Duodenal mucosa (tissue), 2 donors: ENCODE data around the gene SOAT2.

ENCODE experiments used
- H3K27ac ChIP-seq: one replicate; pipeline ENCODE4 v1.7.0; 2013; ENCODE audit warnings: low read depth, low read length
- H3K27me3 ChIP-seq, 2 donors: one replicate each; pipeline ENCODE4 v1.7.0; 2013; ENCODE audit warnings: low read length in 2 of 2, control low read depth in 1 of 2; ENCODE audit not compliant: insufficient read depth in 2 of 2, control insufficient read depth in 1 of 2
- H3K36me3 ChIP-seq, 2 donors: one replicate each; pipeline ENCODE4 v1.7.0; 2013; ENCODE audit warnings: low read length in 2 of 2, control low read depth in 1 of 2; ENCODE audit not compliant: insufficient read depth in 2 of 2, control insufficient read depth in 1 of 2
- H3K4me1 ChIP-seq, 2 donors: one replicate each; pipeline ENCODE4 v1.7.0; 2013; ENCODE audit warnings: low read length in 2 of 2, control low read depth in 1 of 2; ENCODE audit not compliant: insufficient read depth in 2 of 2, control insufficient read depth in 1 of 2
- H3K4me3 ChIP-seq, 2 donors: one replicate each; pipeline ENCODE4 v1.7.0; 2013; ENCODE audit warnings: low read length in 2 of 2, low read depth in 1 of 2
- H3K9ac ChIP-seq, 2 donors: one replicate each; pipeline ENCODE4 v1.7.0; 2013; ENCODE audit warnings: low read length in 2 of 2, low read depth in 1 of 2
- H3K9me3 ChIP-seq, 2 donors: one replicate each; pipeline ENCODE4 v1.7.0; 2013; ENCODE audit warnings: low read length in 2 of 2, control low read depth in 1 of 2; ENCODE audit not compliant: control insufficient read depth in 1 of 2

SOAT2 gene

GRCh38 chr12:53074283-53074998 lies 28.8 kb upstream of the SOAT2 start:
- no peak overlapping the region for H3K9ac ChIP-seq
- H3K36me3 ChIP-seq: peaks cover 23 to 43% of the 10 kb centered on the region in 2 donors
- peaks cover 17 to 30% of the 10 kb centered on the region in 2 donors for H3K4me1 ChIP-seq
- no peaks in the 10 kb centered on the region for H3K27me3 ChIP-seq
- H3K27ac ChIP-seq: no peak overlapping the region
- no peak overlapping the region for H3K4me3 ChIP-seq
- H3K9me3 ChIP-seq: no peaks in the 10 kb centered on the region

DNA sequence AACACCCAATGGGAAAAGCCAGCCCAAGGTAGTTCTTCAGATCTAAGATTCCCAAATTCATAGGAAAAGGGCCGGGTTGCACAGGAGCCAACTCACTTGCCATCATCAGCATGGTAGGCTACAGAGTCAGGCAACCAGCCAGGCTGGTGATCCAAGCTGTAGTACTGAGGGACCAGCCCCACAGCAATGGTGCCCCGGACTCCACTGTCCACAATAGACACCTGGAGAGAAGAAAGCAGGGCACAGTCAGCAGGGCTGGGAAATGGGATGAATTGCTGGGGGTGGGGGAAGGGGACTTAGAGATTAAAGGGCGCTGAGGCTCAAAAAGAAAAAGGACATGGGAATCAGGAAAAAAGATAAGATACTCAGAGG lies 28.3 kb upstream of the SOAT2 start:
- H3K36me3 ChIP-seq: peaks cover 22 to 41% of the 10 kb centered on the region in 2 donors
- no peak overlapping the region for H3K4me3 ChIP-seq
- no peak overlapping the region for H3K27ac ChIP-seq
- no peaks in the 10 kb centered on the region for H3K27me3 ChIP-seq
- peaks cover 21 to 34% of the 10 kb centered on the region in 2 donors for H3K4me1 ChIP-seq
- no peak overlapping the region for H3K9ac ChIP-seq
- H3K9me3 ChIP-seq: no peaks in the 10 kb centered on the region

DNA sequence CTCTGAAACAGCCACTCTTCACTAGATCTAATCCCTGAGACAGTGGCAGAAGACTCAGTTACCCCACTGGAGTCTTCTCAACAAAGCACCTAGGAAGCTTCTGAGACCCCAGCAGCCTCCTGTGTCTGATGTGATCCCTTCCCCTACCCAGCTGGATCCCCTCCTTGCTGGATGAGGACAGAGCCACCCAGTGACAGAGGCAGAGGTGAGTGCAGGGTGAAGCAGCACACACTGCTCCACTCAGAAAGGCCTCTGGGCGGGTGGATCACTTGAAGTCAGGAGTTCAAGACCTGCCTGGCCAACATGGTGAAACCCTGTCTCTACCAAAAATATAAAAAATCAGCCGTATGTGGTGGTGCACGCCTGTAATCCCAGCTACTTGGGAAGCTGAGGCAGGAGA lies 26.8 kb upstream of the SOAT2 start:
- H3K27me3 ChIP-seq: no peaks in the 10 kb centered on the region
- H3K4me3 ChIP-seq: no peak overlapping the region
- peaks cover 13 to 32% of the 10 kb centered on the region in 2 donors for H3K36me3 ChIP-seq
- H3K4me1 ChIP-seq: peaks cover 18 to 35% of the 10 kb centered on the region in 2 donors
- H3K27ac ChIP-seq: no peak overlapping the region
- H3K9me3 ChIP-seq: no peaks in the 10 kb centered on the region
- no peak overlapping the region for H3K9ac ChIP-seq

GRCh38 chr12:53077030-53077429 lies 26.3 kb upstream of the SOAT2 start:
- H3K36me3 ChIP-seq: peaks cover 13 to 32% of the 10 kb centered on the region in 2 donors
- H3K9me3 ChIP-seq: no peaks in the 10 kb centered on the region
- H3K27me3 ChIP-seq: no peaks in the 10 kb centered on the region
- H3K4me3 ChIP-seq: no peak overlapping the region
- peaks cover 14 to 34% of the 10 kb centered on the region in 2 donors for H3K4me1 ChIP-seq
- H3K9ac ChIP-seq: no peak overlapping the region
- H3K27ac ChIP-seq: no peak overlapping the region

GRCh38 chr12:53078425-53079225 lies 24.7 kb upstream of the SOAT2 start:
- Histone ChIP-seq H3K27ac (peak overlapping the region; percentile 58), H3K9me3 (no peaks in the 10 kb centered on the region), H3K4me3 (peak overlapping the region; percentile 80 to 84), H3K36me3 (peaks cover 13 to 28% of the 10 kb centered on the region in 2 donors), H3K4me1 (peaks cover 4 to 29% of the 10 kb centered on the region in 2 donors), H3K27me3 (no peaks in the 10 kb centered on the region), H3K9ac (peak overlapping the region; percentile 72 to 79)

- H3K27ac ChIP-seq: peak within 1 kb of the TSS; percentile 69
- H3K4me1 ChIP-seq: peaks cover 4 to 22% of the 10 kb centered on the region in 2 donors
- peak within 1 kb of the TSS; percentile 75 to 79 for H3K9ac ChIP-seq
- H3K27me3 ChIP-seq: no peaks in the 10 kb centered on the region
- H3K9me3 ChIP-seq: no peaks in the 10 kb centered on the region
- peaks cover 13 to 22% of the 10 kb centered on the region in 2 donors for H3K36me3 ChIP-seq
- H3K4me3 ChIP-seq: peak within 1 kb of the TSS; percentile 80 to 84
These were observed 23.8 kb upstream of the SOAT2 start, which contains the start of gene SPRYD3 for GRCh38 chr12:53079226-53080117. Gene SPRYD3, minus strand, starts transcription at chr12:53079390. Its CDS starts 57 bp downstream, at chr12:53079333.

DNA sequence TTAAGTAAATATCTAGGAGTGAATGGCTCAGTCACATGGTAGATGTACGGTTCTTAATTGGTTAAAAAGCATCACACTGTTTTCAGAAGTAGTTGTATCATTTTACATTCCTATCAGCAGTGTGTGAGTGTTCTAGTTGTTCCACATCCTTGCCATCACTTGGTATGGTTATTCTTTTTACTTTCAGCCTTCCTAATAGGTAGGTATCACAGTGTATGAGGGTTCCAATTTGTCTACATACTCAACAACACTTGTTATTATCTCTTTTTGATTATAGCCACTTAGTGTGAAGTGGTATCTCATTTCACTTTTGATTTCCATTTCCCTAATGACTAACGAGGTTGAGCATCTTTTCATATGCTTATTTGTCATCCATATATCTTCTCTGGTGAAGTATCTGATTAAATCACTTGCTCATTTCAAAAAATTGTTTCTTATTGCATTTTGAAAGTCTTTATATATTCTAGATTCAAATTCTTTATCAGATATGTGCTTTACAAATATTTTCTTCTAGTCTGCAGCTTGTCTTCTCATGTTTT lies 20.6 kb upstream of the SOAT2 start:
- Histone ChIP-seq H3K27ac (no peak overlapping the region), H3K4me3 (no peak overlapping the region), H3K27me3 (no peaks in the 10 kb centered on the region), H3K9me3 (no peaks in the 10 kb centered on the region), H3K9ac (no peak overlapping the region), H3K4me1 (peaks cover 4 to 16% of the 10 kb centered on the region in 2 donors), H3K36me3 (no peaks in the 10 kb centered on the region)

GRCh38 chr12:53086361-53086760 lies 16.9 kb upstream of the SOAT2 start:
- H3K4me1 ChIP-seq: no peaks in the 10 kb centered on the region
- H3K36me3 ChIP-seq: no peaks in the 10 kb centered on the region
- no peak overlapping the region for H3K27ac ChIP-seq
- H3K9me3 ChIP-seq: no peaks in the 10 kb centered on the region
- H3K27me3 ChIP-seq: no peaks in the 10 kb centered on the region
- H3K9ac ChIP-seq: no peak overlapping the region
- H3K4me3 ChIP-seq: no peak overlapping the region

DNA sequence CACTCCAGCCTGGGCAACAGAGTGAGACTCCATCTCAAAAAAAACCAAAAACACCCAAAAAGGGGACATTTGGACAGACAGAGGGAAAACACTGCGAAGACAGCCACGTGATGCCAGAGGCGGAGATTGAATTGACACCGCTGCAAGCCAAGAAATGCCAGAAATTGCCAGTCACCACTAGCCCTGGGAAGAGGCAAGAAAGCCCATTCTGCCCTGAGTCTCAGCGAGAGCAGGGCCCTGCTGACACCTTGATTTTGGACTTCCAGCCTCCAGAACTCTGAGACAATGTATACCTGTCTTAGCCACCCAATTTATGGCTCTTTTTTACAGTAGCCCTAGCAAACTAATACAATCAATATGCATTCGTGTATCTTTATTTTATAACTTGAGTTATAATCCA lies 13.2 kb upstream of the SOAT2 start:
- no peaks in the 10 kb centered on the region for H3K36me3 ChIP-seq
- H3K27ac ChIP-seq: no peak overlapping the region
- no peaks in the 10 kb centered on the region for H3K9me3 ChIP-seq
- H3K4me3 ChIP-seq: no peak overlapping the region
- peaks cover 5 to 8% of the 10 kb centered on the region in 2 donors for H3K4me1 ChIP-seq
- H3K27me3 ChIP-seq: no peaks in the 10 kb centered on the region
- no peak overlapping the region for H3K9ac ChIP-seq
